Effector memory CD4-positive, alpha-beta T cell (primary cell): Measurements from ENCODE around the gene COL25A1.

Experiments used
- DNase-seq, 3 donors: peaks; one replicate each; pipeline ENCODE4 v3.0.0-alpha.2; 2020
- H3K27ac ChIP-seq: 2 replicates; pipeline ENCODE4 v1.7.0; 2013; ENCODE audit warnings: mild to moderate bottlenecking, low read length, moderate library complexity; ENCODE audit not compliant: insufficient read depth, poor library complexity, severe bottlenecking
- H3K27me3 ChIP-seq: replicated peaks from 2 replicates; pipeline ENCODE4 v1.7.0; 2013; ENCODE audit warnings: mild to moderate bottlenecking, low read length; ENCODE audit not compliant: insufficient read depth, control insufficient read depth, poor library complexity, severe bottlenecking
- H3K36me3 ChIP-seq: 2 replicates; pipeline ENCODE4 v1.7.0; 2013; ENCODE audit warnings: mild to moderate bottlenecking, low read length, moderate library complexity; ENCODE audit not compliant: control insufficient read depth, insufficient read depth
- H3K4me1 ChIP-seq: 2 replicates; pipeline ENCODE4 v1.7.0; 2013; ENCODE audit warnings: low read length, mild to moderate bottlenecking; ENCODE audit not compliant: control insufficient read depth, insufficient read depth, poor library complexity, severe bottlenecking
- H3K4me3 ChIP-seq: 2 replicates; pipeline ENCODE4 v1.7.0; 2013; ENCODE audit warnings: low read length, low read depth, mild to moderate bottlenecking; ENCODE audit not compliant: insufficient read depth, poor library complexity, severe bottlenecking
- H3K9me3 ChIP-seq: 2 replicates; pipeline ENCODE4 v1.7.0; 2013; ENCODE audit warnings: mild to moderate bottlenecking, low read length, moderate library complexity; ENCODE audit not compliant: control insufficient read depth

The COL25A1 gene

DNA sequence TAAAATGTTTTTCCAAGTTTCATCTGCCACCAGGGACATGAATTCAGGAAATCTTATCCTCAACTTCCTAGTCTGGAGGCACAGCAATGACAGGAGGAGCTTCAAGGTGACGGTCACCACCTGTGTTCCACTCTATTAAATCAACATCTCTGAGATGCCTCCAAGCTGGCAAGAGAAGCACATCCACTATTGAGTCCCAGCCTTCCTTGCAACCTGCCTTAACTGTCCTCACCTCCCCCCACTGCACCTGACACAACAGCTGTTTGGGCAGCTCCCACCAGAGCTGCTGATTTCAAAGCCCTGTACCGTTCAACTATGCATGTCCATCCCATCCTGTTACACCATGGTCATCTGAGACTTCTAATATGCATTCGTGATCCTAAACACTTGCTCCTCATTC lies 123.4 kb downstream of the COL25A1 start:
- Histone ChIP-seq H3K9me3 (no peaks in the 10 kb centered on the region), H3K4me3 (no peak overlapping the region)
- DNase-seq = no peak

DNA sequence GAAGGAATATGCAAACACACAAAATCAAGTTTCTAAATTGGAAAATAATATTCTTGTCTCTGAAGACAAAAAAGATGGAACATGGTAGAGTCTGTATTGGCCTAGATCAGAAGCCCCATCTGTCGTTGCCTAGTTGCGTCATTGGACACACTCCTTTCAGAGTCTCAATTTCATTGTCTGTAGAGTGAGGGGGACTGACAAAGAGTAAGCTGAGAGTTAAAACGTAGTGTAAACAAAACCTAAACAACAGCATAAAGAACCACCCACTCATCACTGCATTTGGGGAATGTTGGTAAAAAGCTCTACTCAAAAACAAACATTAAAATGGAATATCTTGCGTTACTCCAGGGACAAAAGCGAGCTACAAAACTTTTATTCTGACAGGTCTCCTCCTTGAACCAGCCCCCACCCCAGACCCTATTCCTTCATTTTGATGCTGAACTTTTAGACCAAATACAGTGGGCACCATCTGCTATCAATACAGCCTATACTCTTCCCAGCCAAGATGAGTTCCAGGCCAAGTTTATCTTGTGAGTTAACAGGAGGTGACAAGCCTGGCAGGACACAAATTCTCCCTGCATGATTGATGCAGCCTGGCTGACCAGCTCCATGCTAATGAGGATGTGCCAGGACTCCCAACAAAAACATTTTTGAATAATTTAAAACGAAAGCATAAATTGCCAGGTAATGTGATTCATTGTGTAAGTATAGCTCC lies 125.2 kb downstream of the COL25A1 start:
- Histone ChIP-seq H3K27ac (no peak overlapping the region), H3K36me3 (no peaks in the 10 kb centered on the region), H3K27me3 (no peaks in the 10 kb centered on the region), H3K9me3 (no peaks in the 10 kb centered on the region), H3K4me3 (no peak overlapping the region), H3K4me1 (no peaks in the 10 kb centered on the region)
- no peak for DNase-seq

More for the DNA sequence above, 123.4 kb downstream of the COL25A1 start:
- no peaks in the 10 kb centered on the region for H3K4me1 ChIP-seq
- H3K27ac ChIP-seq = no peak overlapping the region
- no peaks in the 10 kb centered on the region for H3K27me3 ChIP-seq
- no peaks in the 10 kb centered on the region for H3K36me3 ChIP-seq

DNA sequence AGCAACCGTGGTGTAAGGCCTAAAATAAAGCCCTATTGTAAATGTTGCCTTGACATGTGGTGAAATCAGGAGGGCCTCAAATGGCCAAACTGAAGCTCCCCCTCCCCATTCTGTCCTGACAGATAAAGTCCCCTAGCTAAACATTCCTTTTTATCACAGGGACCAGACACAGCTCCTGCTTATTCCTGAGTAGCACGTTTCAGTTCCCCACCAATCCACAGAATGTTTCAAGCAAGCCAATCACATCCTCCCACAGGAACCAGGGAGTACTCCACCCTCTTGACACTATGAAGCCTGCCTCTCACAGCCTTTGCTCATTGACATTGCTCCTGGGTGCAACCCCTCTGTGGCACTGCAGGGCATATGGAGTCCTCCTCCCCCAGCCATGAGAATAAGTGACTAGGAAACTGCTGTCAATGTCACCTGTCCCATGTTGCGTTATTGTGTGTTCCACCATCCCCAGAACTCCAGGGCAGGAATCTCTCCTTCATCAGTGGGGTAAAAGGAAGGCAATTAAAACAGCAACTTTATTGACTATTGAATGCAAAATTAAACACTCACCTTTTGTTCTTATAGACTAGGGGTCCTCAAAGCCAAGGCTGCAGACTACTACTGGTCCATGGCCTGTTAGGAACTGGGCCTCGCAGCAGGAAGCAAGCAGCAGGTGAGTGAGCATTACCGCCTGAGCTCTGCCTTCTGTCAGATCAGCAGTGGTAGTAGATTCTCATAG lies 128.1 kb downstream of the COL25A1 start:
- DNase-seq = no peak
- H3K36me3 ChIP-seq = no peaks in the 10 kb centered on the region

DNA sequence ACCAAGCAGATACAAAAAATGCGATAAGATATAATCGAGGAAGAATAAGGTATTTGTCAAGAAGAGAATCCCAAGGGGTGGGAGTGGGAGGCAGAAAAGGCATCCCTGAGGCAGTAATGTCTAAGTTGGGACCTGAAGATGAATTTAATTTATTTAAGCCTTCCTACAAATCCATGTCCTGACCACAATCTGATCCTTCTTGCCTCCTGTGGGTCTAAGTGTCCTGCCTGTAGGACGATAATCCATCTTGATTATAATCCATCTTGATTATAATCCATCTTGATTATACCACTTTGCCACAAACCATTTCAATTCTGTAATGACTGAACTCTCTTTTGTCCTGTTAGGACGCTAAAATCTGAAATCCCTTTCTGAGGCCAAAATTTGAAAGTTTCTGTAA lies 130.2 kb downstream of the COL25A1 start:
- no peak for DNase-seq

More for the DNA sequence above, 128.1 kb downstream of the COL25A1 start:
- Histone ChIP-seq H3K27ac (no peak overlapping the region), H3K27me3 (no peaks in the 10 kb centered on the region), H3K4me3 (no peak overlapping the region), H3K9me3 (no peaks in the 10 kb centered on the region), H3K4me1 (no peaks in the 10 kb centered on the region)

DNA sequence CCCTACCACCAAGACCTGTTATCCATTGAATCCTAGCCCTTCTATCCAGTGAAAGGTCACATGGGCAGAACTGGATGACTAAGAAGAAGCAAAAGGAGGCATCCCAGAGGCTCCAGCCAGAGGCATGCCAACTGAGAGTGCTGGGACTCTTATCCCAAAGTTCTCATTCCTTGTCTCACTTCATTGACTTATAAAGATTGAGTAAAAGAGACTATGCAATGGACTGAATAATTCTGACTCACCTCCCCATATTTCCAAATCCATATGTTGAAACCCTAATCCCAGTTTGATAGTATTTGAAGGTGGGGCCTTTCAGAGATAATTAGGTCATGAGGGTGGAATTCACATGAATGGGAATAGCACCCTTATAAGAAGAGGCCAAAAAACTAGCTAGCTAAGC lies 131.4 kb downstream of the COL25A1 start:
- H3K36me3 ChIP-seq = no peaks in the 10 kb centered on the region
- no peak overlapping the region for H3K4me3 ChIP-seq
- no peaks in the 10 kb centered on the region for H3K27me3 ChIP-seq
- H3K4me1 ChIP-seq = no peaks in the 10 kb centered on the region
- DNase-seq = no peak
- no peaks in the 10 kb centered on the region for H3K9me3 ChIP-seq
- H3K27ac ChIP-seq = no peak overlapping the region

More for the DNA sequence above, 130.2 kb downstream of the COL25A1 start:
- Histone ChIP-seq H3K9me3 (no peaks in the 10 kb centered on the region), H3K36me3 (no peaks in the 10 kb centered on the region), H3K4me3 (no peak overlapping the region), H3K27ac (no peak overlapping the region), H3K27me3 (no peaks in the 10 kb centered on the region), H3K4me1 (no peaks in the 10 kb centered on the region)

DNA sequence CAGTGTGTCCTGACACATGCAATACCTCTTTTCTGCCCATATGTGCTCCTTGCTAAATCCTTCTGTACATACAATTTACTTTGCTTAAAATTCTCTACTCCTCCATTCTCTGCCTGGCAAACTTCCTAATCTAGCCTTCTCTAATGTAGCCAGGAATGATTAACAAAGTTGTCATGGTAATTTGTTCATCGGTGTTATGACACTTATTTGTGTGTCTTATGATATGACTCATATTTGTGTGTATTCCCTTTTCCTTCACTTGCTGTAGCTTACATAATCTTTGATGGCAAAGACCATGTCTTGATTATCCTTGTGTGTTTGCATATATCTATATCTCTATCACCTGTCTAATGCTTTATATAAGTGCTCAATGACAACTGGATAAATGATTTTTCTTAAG lies 133.3 kb downstream of the COL25A1 start:
- DNase-seq = no peak
- no peaks in the 10 kb centered on the region for H3K36me3 ChIP-seq

DNA sequence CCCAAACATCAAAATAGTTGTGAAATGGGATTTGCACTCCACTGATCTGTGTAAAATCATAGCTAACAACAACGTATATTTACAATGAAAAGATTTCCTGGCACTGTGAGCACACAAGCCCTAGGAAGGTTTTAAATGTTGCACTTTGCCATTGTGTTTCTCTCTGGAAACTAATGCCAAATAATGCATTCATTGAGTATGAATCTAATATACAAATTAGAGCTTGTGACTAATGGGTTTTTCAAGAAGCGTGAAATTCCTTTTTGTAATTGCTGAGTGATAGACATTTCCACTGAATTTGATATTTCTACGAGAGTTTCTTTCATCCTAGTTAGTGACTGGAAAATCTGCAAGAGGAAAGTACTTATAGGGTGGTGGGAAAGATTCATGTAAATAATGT lies 135.9 kb downstream of the COL25A1 start:
- no peak for DNase-seq
- no peaks in the 10 kb centered on the region for H3K27me3 ChIP-seq
- H3K36me3 ChIP-seq = no peaks in the 10 kb centered on the region
- H3K27ac ChIP-seq = no peak overlapping the region
- H3K9me3 ChIP-seq = no peaks in the 10 kb centered on the region
- H3K4me1 ChIP-seq = no peaks in the 10 kb centered on the region
- H3K4me3 ChIP-seq = no peak overlapping the region

More for the DNA sequence above, 133.3 kb downstream of the COL25A1 start:
- Histone ChIP-seq H3K27me3 (no peaks in the 10 kb centered on the region), H3K4me1 (no peaks in the 10 kb centered on the region), H3K9me3 (no peaks in the 10 kb centered on the region), H3K4me3 (no peak overlapping the region), H3K27ac (no peak overlapping the region)

DNA sequence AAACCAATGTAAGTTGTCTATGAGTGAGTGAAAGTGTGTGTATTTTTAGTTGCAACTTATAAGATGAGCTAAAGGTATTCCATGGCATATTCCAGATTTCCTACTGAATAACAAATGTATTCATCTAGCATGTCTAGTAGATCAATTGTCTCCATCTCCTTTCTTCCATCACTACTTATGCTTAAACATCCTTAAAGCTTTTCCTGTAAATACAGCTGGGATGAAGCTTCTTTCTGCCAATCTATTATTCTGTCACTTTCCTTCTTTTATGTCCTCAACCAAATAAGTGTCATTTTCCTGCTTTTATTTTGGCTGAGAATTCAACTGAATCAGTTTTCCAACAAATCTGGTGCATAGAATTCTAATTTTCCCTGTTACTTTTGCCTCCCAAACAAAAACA lies 136.3 kb downstream of the COL25A1 start:
- H3K36me3 ChIP-seq = no peaks in the 10 kb centered on the region
- no peak overlapping the region for H3K4me3 ChIP-seq
- H3K9me3 ChIP-seq = no peaks in the 10 kb centered on the region
- no peaks in the 10 kb centered on the region for H3K27me3 ChIP-seq
- no peaks in the 10 kb centered on the region for H3K4me1 ChIP-seq
- no peak for DNase-seq
- H3K27ac ChIP-seq = no peak overlapping the region

DNA sequence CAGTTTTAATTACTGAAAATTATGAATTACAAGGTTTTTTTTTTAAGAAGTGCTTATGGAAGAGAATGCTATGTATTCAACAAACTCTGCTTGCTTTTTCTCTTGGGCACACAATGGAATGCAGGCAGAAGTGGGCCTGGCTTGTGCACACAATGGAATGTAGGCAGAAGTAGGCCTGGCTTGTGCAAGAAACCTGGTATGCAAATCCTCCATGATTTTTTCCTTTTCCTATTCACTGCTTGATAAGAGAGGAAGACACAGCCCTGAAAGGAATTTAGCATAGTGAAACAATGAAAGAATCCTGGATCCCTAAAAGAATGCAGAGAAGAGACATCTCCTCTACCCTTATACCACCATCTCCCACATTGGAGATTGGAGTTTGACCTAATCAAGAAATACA lies 138.4 kb downstream of the COL25A1 start:
- DNase-seq = no peak
- Histone ChIP-seq H3K27me3 (no peaks in the 10 kb centered on the region), H3K4me3 (no peak overlapping the region), H3K27ac (no peak overlapping the region), H3K9me3 (no peaks in the 10 kb centered on the region), H3K36me3 (no peaks in the 10 kb centered on the region), H3K4me1 (no peaks in the 10 kb centered on the region)

DNA sequence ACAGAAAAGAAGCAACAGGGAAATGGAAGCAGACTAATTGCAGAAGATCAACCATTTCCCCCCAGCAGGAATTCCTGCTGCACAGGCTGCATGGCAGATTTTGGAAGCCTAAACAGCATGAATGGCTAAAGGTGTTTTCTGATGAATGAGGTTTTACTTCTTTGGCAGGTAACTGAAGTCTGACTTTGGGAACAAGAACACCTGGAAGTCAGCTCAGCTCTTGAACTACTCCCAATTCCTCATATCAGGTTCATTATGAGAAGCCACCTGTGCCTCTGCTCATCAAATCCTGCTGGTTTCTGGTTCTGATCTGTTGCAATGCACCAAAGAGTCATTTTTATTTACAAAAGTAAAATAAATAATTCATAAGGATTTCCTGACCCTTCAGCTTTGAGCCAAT lies 139.0 kb downstream of the COL25A1 start:
- H3K4me3 ChIP-seq = no peak overlapping the region
- H3K4me1 ChIP-seq = no peaks in the 10 kb centered on the region
- no peaks in the 10 kb centered on the region for H3K36me3 ChIP-seq
- no peak for DNase-seq
- no peaks in the 10 kb centered on the region for H3K27me3 ChIP-seq
- no peaks in the 10 kb centered on the region for H3K9me3 ChIP-seq
- H3K27ac ChIP-seq = no peak overlapping the region
